GM21717 (cell line): Measurements from ENCODE around the gene MLLT3.
"Not testable (repeated sequence)": the region's sequence is repeated elsewhere in the genome, so short reads cannot be mapped to it uniquely, and the experiment has no call there.

Source experiments
- ATAC-seq: cut with Tn5 transposase; IDR thresholded peaks from one replicate; pipeline ENCODE4 v1.9.1; 2021; ENCODE audit warnings: mild to moderate bottlenecking, moderate library complexity; ENCODE audit not compliant: unreplicated experiment

MLLT3 gene

DNA sequence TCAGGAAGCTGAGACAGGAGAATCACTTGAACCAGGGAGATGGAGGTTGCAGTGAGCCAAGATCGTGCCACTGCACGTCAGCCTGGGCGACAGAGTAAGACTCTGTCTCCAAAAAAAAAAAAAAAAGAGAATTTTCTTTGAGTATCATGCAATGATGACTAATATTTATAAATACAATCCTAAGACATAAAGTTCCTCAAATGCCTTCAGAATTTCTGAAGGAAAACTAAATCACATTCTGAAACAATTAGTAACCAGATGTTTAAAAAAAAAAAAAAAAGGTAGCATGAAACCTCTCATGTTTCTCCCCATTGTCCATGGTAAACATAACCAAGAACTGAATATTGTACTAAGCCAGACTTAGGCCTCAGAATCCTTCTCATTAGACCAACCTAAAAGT, 23.1 kb downstream of the MLLT3 start:
- ATAC-seq, result no peak

DNA sequence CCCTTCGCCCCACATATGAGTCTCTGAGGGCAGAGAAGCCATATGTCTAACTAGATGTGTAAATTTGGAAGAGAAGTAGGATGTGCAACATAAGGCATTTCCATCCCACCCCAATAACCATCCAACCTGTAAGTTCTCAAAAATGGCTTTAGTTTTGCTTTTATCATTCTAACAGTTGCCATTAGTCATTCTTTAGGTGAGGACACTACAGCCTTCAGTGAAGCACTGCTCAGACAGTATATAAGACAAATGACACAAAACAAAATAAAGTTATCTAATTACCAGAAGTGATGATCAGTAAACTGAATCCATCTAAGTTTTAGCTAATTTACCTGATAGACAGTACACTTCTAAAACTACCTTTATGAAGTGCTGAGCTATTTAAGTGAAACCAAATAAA, 23.9 kb downstream of the MLLT3 start:
- no peak for ATAC-seq

DNA sequence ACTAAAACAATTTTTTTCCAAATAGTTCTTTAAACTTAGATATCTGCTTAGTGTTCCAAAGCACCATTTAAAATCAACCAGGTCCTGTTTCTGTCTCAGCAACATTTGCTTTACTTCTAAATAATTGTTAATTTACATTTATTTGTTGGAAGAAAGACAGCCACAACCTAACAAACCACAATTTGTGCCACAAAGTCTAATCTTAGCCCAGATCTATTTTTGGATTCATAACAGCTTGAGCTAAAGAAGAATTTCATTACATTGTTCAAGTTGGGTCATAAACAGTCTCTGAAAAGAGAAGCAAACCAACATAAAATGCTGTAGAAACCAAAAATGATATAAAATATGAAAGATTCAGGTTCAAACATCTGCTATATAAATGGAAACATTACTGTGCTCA, 24.4 kb downstream of the MLLT3 start:
- no peak for ATAC-seq

DNA sequence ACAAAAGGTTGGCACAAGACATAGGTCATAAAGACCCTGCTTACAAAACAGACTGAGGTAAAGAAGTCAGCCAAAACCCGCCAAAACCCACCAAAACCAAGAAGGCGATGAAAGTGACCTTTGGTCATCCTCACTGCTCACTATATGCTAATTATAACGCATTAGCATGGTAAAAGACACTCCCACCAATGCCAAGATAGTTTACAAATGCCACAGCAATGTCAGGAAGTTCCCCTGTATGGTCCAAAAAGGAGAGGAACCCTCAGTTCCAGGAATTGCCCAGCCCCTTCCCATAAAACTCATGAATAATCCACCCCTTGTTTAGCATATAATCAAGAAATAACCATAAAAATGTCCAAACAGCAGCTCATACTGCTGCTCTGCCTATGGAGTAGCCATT, 27.7 kb downstream of the MLLT3 start:
- no peak for ATAC-seq

DNA sequence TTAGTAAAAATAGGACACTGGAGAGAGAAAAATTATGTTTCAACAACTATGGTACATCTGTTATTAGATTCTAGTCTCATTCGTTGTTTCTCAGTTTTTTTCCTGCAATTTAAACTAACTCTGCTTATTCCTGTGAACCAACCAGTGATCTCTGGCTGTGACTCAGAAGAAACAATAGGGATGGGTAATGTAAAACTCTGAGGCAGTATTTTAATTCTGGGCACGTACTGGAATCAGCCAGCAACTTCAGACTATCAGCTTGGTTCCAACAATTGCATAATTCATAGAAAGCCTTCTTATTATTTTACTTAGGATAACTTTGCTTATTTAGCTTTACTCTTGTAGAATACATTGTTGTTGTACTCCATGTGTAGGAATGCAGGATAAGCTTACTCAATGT, 28.8 kb downstream of the MLLT3 start:
- ATAC-seq, result no peak

DNA sequence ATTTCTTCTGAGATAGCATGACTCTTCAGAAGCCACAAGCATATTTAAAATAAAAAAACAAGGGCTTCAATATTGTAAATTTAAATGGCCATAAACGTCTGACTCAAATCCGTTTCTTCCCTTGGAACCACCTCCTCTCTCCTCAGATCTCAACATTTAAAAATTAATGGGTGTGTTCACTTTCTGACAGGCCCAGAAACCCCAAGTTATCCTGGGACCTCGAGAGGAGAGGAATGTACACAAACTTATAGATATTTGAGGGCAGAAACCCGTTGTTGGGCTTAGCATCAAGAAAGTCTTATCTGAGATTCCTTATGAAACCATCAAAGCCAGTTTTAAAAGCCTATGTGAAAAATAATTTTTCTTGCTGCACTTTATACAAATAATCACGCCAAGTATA, 29.2 kb downstream of the MLLT3 start:
- no peak for ATAC-seq

DNA sequence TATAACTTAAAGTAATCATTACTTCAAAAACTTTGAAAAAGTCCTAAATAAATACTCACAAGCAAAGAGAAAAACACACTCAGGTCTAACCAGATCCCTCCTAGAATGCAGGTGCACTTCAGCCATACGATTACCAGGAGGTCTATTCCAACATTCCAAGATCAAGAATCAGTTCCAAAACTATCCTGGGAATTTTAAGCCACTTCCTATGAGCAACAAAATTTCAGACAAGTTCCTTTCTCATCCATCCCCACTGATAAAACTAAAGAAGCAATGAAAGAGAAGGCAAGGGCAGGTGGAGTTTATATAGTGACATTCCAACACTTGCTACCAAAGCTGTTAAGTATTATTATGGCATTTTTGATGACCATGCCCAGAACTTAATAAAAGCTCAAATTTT, 29.6 kb downstream of the MLLT3 start:
- no peak for ATAC-seq

DNA sequence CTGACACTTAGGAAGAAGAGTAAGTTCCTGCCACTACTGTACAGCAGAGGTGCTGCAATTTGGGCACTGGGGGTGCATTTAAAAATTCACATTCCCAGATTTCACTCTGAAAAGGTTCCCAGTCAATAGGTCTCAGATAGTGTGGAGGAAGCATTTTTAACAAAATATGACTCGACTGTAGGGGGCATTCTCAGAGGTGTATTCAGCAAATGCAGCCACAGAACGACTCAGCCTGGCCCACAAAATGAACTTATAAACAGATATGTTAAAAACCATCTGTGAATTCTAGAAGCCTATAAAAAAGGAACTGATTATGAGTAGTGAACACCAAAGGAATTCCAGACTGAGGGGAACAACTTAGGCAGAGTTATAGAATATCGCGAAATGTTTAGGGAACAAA, 31.1 kb downstream of the MLLT3 start:
- no peak for ATAC-seq

DNA sequence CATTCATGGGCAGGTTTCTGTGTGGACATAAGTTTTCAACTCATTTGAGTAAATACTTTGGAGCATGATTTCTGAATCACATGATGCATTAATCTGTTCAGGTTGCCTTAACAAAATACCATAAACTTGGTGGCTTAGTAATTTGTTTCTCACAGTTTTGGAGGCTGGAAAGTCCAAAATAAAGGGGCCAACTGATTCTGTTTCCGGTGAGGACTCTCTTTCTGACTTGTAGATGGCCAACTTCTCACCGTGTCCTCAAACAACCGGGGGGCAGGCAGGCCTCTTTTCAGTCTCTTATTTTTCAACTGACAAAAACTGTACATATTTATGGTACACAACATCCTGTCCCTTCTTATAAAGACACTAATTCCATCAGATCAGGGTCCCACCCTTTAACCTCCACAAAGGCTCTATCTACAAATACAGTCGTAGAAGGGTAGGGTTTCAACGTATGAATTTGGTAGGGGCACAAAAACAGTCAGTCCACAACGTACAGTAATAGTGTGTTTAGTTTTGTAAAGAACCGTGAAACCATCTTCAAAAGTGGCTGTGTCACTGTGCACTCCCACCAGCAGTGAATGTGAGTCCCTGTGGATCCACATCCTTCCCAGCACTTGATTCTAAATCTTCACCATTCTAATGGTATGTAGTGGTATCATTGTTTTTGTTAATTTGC, 37.2 kb downstream of the MLLT3 start:
- ATAC-seq, result no peak

DNA sequence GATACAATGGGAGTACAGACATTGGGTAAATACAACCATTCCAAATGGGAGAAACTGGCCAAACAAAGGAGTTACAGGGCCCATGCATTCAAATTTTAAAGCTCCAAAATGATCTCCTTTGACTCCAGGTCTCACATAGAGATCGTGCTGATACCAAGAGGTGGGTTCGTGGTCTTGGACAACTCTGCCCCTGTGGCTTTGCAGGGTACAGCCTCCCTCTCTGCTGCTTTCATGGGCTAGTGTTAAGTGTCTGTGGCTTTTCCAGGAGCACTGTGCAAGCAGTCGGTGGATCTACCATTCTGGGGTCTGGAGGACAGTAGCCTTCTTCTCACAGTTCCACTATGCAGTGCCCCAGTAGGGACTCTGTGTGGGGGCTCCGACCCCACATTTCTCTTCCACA, 39.2 kb downstream of the MLLT3 start:
- ATAC-seq, result not testable (repeated sequence)

DNA sequence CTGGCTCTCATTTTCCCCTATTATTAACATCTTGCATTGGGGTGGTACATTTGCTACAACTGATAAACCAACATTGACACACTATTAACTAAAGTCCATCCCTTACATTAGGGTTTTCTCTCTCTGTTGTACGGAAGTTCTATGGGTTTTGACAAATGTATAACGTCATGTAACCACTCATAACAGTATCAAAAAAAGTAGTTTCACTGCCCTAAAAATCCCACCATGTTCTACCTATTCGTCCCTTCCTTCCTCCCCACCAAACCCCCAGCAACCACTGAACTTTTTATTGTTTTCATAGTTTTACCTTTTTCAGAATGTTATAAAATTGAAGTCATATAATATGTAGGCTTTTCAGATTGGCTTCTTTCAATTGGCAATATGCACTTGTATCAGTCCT, 40.1 kb downstream of the MLLT3 start:
- ATAC-seq, result no peak

DNA sequence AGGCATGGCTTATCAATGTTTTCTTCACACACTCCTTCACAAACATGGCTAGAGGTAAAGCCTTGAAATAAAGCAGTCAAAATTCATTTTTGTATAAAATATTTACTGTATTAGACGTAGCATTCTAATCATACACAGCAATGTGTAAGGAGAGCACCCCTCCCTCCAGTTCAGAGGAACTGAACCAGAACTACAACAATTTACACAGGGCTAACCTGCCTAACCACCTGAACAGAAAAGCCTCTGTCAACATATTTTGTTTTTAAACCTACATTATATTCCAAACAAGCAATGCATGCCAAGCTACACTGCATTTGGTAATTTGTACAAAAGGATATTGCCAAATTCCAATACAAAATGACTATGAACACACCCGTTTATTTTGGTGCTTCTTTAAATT, 41.6 kb downstream of the MLLT3 start:
- ATAC-seq, result no peak

DNA sequence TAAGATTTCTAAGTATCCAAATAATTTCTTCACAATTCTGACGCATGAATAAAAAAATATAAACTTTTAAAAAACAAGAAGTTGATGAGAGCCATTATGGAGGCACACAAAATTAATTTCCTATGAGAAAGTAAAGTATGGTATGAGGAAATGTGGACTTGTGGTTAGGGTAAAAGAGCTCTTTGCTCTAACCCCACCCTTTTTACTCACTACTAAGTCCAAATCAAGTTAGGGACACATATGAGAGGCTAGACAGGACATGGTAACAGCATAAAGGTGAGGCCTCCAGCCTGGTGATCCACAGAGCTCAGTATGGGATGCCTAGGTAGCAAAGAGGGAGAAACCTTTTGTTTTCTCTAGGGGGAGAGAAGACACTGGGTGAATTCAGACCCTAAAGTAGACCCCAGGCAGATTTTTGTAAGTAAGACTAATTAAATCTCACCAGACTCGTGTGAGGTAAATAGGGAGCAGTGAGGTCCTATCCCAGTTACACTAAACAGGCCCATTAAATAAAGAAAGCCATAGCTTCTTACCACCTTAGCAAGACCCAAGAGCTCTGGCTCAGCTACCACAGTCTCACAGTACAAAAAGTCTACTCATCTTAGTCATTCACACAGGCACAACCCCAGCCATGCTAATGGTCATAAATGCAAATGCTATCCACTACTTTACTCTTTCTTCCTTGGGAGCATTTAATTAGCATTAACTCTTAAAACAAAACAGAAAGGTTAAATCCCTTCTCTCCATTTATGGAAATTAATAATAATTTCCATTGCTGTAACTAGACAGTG, 42.6 kb downstream of the MLLT3 start:
- no peak for ATAC-seq

DNA sequence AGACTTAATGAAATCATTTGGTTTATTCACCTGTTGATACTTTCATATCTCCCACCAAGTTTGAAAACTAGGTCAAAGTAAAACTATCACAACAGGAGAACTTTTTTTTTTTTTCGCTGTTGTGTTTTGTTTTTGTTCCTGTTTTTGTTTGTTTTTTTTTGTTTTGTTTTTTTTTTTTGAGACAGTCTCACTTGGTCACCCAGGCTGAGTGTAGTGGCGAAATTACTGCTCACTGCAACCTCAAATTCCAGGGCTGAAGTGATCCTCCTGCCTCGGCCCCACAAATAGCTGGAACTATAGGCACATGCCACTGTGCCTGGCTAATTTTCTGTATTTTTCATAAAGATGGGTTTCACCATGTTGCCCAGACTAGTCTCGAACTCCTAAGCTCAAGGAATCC, 49.3 kb downstream of the MLLT3 start:
- ATAC-seq, result no peak

DNA sequence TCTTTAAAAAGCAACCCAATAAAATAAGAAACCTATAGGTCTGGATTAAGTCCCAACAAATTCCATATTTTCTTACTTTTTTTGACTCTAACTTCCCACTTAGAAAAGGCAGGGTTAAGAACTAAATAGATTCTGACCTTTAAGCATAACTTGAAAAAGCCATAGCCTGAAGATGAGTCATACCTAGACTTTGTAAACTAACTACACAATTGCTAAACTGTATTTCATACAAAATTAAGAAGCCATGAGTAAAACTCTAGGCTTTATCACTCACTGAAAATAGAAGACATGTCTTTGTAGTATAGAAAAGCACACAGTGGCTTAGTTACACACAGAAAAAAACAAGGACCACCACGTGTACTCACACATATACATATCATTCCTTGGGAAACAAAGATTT, 51.5 kb downstream of the MLLT3 start:
- ATAC-seq, result peak; percentile 74

DNA sequence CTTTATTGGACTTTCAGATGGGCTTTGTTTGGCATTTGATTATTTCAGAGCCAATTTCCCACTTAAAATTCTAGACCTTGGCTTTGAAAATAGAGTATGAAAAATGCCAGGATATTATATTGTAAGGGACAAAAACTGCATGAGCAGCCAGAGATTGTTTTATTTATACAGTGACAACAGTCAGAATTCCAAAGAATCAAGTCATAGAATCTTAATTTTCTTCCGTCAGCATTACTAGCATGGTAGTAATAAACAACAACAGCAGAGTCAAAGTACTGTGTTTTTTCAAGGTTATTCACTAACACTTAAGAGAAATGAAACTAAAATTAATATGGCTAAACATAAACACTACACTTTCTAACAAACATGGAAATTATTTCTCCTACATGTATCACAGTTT, 52.2 kb downstream of the MLLT3 start:
- no peak for ATAC-seq

DNA sequence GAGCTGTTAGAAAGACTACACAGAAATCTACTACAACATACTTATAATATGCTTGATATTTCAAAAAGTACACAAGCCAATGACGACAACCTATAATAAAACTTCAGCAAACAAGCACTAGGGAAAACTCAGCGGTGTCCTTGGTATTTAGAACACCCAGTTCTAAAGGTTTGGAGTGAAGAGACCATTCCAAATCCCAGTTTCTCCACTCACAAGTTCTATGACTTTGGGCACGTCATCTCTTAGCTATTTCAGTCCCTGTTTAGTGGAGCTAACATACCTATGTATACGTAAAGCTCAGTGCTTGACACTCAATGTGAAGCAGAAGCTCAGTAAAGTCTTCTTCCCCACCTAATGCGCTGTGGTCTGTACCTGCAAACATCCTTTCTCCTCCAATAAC, 52.8 kb downstream of the MLLT3 start:
- no peak for ATAC-seq

DNA sequence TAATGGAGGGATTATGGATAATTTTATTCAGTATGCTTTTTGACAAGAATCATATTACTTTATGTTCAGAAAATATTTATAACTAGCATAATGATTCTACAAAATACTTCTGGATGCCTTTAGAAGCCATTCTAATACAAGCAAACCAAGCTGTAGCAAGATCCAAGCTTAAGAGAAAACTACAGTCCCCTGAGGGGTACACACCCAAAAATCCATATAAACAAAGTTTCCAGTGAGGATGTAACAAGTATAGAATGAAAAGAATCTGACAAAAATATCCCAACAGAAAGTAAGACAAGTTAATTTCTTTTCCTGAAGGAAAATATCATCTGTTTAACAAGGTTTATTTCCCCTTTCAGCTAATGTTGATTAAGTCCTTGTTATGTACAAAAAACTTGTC, 53.9 kb downstream of the MLLT3 start:
- ATAC-seq, result no peak

DNA sequence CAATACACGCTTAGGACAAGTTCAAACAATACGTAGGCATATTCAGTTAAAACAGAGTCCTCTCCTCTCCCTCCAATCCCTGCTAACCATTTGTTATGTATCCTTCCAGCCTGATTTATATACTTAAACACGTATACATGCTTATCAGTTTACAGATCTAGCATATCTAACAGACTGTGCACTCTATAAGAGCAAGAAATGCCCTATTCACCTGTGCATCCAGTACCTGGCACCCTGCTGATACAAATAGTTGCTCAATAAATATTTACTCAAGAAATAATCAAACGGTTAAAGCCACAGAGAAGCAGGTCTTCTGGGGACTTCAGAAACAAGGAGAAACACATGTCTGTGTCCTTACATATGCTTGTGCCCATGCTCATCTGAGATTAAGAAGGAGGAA, 55.9 kb downstream of the MLLT3 start:
- no peak for ATAC-seq

DNA sequence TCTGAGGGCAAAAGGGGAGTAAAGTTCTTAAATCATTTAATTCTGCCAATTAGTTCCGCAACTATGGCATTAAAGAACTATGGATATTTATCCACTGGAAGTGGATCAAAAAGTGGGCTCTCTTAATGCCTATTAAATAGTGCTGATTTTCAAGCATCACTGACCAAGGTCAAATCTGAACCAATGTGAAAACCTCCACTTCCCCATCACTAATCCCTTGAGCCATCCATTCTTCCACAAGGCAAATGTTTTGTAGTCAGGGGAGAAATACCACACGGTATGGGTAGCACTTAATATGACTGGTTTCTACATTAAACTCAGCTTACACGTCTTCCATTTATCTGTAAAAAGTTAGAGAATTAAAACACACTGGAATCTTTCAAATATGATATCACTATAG, 57.6 kb downstream of the MLLT3 start:
- ATAC-seq, result no peak

DNA sequence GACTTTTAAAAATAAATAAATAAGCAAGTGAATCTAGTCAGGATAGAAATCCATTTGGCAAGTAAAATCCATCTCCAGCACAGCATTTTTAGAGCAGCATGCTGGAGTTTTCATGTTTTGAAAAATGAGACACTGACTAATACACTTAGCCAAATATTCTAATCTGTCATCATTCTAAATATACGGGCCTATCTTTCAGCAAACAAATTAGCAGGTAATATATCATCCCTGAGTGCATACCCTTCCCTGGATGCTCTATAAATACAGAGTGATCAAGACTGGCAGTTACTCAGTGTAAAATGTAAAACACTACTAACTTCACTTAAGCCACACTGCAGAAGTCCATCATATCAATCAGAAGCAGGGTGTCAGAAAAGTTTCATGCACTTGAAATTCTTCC, 58.4 kb downstream of the MLLT3 start:
- no peak for ATAC-seq

DNA sequence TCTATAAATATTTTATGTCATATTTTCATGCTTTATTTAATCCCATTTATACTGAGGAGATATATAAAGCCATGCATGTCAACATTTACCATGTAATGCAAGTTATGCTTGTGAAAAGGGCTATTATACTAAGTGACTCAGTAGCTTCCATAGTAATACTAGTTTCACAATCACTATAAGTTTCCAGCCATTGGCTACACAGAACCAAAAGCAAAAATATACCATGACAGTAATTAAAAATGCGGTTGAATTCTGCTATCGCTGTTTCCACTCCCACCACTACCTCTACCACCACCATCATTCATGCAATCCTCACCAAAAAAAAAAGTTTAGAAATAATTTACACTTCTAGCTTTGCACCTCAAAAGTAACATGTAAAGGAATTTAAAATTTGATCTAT, 60.2 kb downstream of the MLLT3 start:
- no peak for ATAC-seq

DNA sequence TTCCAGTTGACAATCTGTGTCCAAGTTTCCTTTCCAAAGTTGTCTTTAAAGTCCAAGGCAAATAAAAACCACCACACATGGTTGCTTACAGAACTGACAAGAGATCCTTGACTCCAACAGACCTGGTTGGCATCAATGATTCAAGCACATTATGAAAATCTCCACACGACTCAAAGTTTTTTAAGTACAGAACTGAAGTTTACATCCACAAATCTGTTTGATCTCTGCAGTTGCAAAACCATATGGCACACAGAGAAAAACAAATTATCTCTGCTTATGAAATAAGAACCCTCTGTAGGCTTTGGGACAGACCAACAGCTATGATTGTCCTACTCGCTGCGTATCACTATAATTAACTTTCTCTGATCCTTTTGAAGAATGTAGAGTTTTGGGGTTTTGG, 60.8 kb downstream of the MLLT3 start:
- no peak for ATAC-seq
